HEK293 (cell line): ENCODE results near the gene ARHGDIA.

Experiments used
- CTCF ChIA-PET: fragments of 350-600 bp; formaldehyde crosslinking; extraction: SDS; loops from one replicate; lab custom pipeline; 2021; ENCODE audit warnings: antibody characterized with exemption; lab: Yijun Ruan, JAX
- POLR2A ChIA-PET: fragments of 300-600 bp; formaldehyde crosslinking; extraction: SDS; loops from one replicate; lab custom pipeline; 2020; ENCODE audit warnings: antibody characterized with exemption, inconsistent platforms; lab: Yijun Ruan, JAX
- H3K27ac ChIP-seq: fragments of 200-500 bp; sonication (Bioruptor generic); 2 replicates; pipeline ENCODE4 v1.5.1; 2014; ENCODE audit warnings: low read depth, low read length, control low read depth, inconsistent platforms; ENCODE audit errors: extremely low read depth
- H3K36me3 ChIP-seq, 2 experiments: fragments of 200-500 bp in 1 of 2; sonication (Bioruptor generic) in 1 of 2; 1 replicate in 1 of 2; 2 replicates in 1 of 2; pipeline ENCODE4 v1.5.1; 2014 to 2017; ENCODE audit warnings: inconsistent platforms in 2 of 2, low read length in 2 of 2; ENCODE audit not compliant: control insufficient read depth in 2 of 2, insufficient read depth in 1 of 2
- H3K4me1 ChIP-seq: fragments of 200-500 bp; sonication (Bioruptor generic); 2 replicates; pipeline ENCODE4 v1.5.1; 2014; ENCODE audit warnings: mild to moderate bottlenecking, low read length, inconsistent platforms; ENCODE audit not compliant: control insufficient read depth, insufficient read depth
- H3K4me3 ChIP-seq: 2 replicates; pipeline ENCODE4 v1.5.1; 2011; ENCODE audit warnings: low read depth, mild to moderate bottlenecking, control low read depth, low read length, moderate library complexity
- H3K9me3 ChIP-seq: fragments of 200-500 bp; sonication (Bioruptor generic); 2 replicates; pipeline ENCODE4 v1.5.1; 2014; ENCODE audit warnings: low read depth, low read length, inconsistent platforms; ENCODE audit not compliant: control insufficient read depth, insufficient read depth
- GFI1B ChIP-seq: fragments of 450-650 bp; formaldehyde crosslinking; IDR thresholded peaks from 2 replicates; pipeline ENCODE4 v1.5.1; 2016; ENCODE audit warnings: missing biosample characterization, missing genetic modification characterization
- GLI2 ChIP-seq: fragments of 450-650 bp; formaldehyde crosslinking; IDR thresholded peaks from 2 replicates; pipeline ENCODE4; 2017; ENCODE audit warnings: missing biosample characterization, missing genetic modification characterization, low read depth, borderline replicate concordance
- GLIS2 ChIP-seq: fragments of 450-650 bp; formaldehyde crosslinking; IDR thresholded peaks from 2 replicates; pipeline ENCODE4 v1.5.1; 2016; ENCODE audit warnings: missing biosample characterization, missing genetic modification characterization
- KLF7 ChIP-seq: fragments of 450-650 bp; formaldehyde crosslinking; IDR thresholded peaks from 2 replicates; pipeline ENCODE4 v1.5.1; 2016; ENCODE audit warnings: missing biosample characterization, missing genetic modification characterization, borderline replicate concordance
- KLF9 ChIP-seq: fragments of 450-650 bp; formaldehyde crosslinking; IDR thresholded peaks from 2 replicates; pipeline ENCODE4 v1.5.1; 2016; ENCODE audit warnings: missing biosample characterization, missing genetic modification characterization, low read depth
- PRDM1 ChIP-seq: fragments of 450-650 bp; formaldehyde crosslinking; IDR thresholded peaks from 2 replicates; pipeline ENCODE4; 2016; ENCODE audit warnings: missing biosample characterization, missing genetic modification characterization
- SP2 ChIP-seq: fragments of 450-650 bp; formaldehyde crosslinking; IDR thresholded peaks from 2 replicates; pipeline ENCODE4 v1.5.1; 2016; ENCODE audit warnings: missing biosample characterization, missing genetic modification characterization
- ZIC2 ChIP-seq: fragments of 450-650 bp; formaldehyde crosslinking; IDR thresholded peaks from 2 replicates; pipeline ENCODE4 v1.5.1; 2016; ENCODE audit warnings: missing biosample characterization, missing genetic modification characterization
- ZNF146 ChIP-seq: fragments of 450-650 bp; formaldehyde crosslinking; IDR thresholded peaks from 2 replicates; pipeline ENCODE4 v1.5.1; 2016; ENCODE audit warnings: missing biosample characterization, missing genetic modification characterization
- ZNF311 ChIP-seq: fragments of 450-650 bp; formaldehyde crosslinking; IDR thresholded peaks from 2 replicates; pipeline ENCODE4 v1.5.1; 2017; ENCODE audit warnings: missing biosample characterization, missing genetic modification characterization, borderline replicate concordance
- ZNF501 ChIP-seq: fragments of 450-650 bp; formaldehyde crosslinking; IDR thresholded peaks from 2 replicates; pipeline ENCODE4 v1.5.1; 2016; ENCODE audit warnings: missing biosample characterization, missing genetic modification characterization
- ZNF510 ChIP-seq: fragments of 450-650 bp; formaldehyde crosslinking; IDR thresholded peaks from 2 replicates; pipeline ENCODE4 v1.5.1; 2018; ENCODE audit warnings: mild to moderate bottlenecking, missing genetic modification characterization, missing biosample characterization; ENCODE audit not compliant: insufficient replicate concordance
- ZNF544 ChIP-seq: fragments of 450-650 bp; formaldehyde crosslinking; IDR thresholded peaks from 2 replicates; pipeline ENCODE4 v1.5.0; 2017; ENCODE audit warnings: missing biosample characterization, missing genetic modification characterization
- ZNF623 ChIP-seq: fragments of 450-650 bp; formaldehyde crosslinking; IDR thresholded peaks from 2 replicates; pipeline ENCODE4 v1.5.1; 2016; ENCODE audit warnings: missing biosample characterization, missing genetic modification characterization
- ZNF660 ChIP-seq: fragments of 450-650 bp; IDR thresholded peaks from 2 replicates; pipeline ENCODE4 v1.5.1; 2018; ENCODE audit warnings: missing biosample characterization, mild to moderate bottlenecking, missing genetic modification characterization
- TF ChIP-seq, protein P1 (sequence below): fragments of 450-650 bp; formaldehyde crosslinking; IDR thresholded peaks from 2 replicates; pipeline ENCODE4 v1.5.1; 2016; ENCODE audit warnings: missing biosample characterization, missing genetic modification characterization
- TF ChIP-seq, protein P2 (sequence below): fragments of 450-650 bp; formaldehyde crosslinking; IDR thresholded peaks from 2 replicates; pipeline ENCODE4 v1.5.1; 2016; ENCODE audit warnings: missing biosample characterization, missing genetic modification characterization
- TF ChIP-seq, protein P3 (sequence below): fragments of 450-650 bp; formaldehyde crosslinking; IDR thresholded peaks from 2 replicates; pipeline ENCODE4 v1.5.1; 2016; ENCODE audit warnings: missing biosample characterization, missing genetic modification characterization
- TF ChIP-seq, protein P4 (sequence below): sonication (generic); formaldehyde crosslinking; IDR thresholded peaks from 2 replicates; pipeline ENCODE4 v1.8.1; 2022; ENCODE audit warnings: mild to moderate bottlenecking, moderate library complexity, missing genetic modification reagents
- TF ChIP-seq, protein P5 (sequence below): fragments of 450-650 bp; formaldehyde crosslinking; IDR thresholded peaks from 2 replicates; pipeline ENCODE4 v1.5.1; 2016; ENCODE audit warnings: missing biosample characterization, missing genetic modification characterization, borderline replicate concordance

The ARHGDIA gene

DNA sequence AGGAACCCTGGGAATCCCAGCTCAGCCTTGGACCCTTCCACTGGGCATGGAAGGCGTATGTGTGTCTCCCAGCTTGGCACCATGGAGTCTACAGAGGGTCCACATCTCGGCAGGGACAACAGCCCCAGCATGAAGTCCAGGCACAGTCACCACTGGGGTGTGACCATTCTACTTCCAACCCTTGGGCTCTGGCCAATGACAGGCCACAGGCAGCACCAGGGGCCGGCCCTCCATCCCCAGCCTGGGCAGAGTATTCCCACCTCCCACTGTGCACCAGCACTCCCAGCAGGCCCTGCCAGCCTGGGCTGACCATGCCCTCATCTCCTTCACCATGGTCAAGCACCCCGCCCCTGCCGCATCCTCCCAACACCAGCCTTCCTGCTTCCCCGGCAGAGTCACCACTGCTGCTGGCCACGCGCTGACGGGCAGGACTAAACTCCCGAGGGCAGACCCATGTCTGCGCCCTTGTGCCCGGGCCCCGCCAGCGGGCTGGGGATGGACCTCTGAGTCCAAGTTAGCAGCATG, 26.7 kb downstream of the ARHGDIA start:
- H3K4me3 ChIP-seq = no peak overlapping the region
- TF ChIP-seq ZNF544 (tag by site-specific recombination) (no peak), GLI2 (tag by site-specific recombination) (no peak), ZNF501 (tag by site-specific recombination) (no peak), ZIC2 (peak; percentile 78), SP2 (tag by site-specific recombination) (peak; percentile 29), ZNF510 (tag by site-specific recombination) (no peak), ZNF623 (tag by site-specific recombination) (no peak), GFI1B (tag by site-specific recombination) (no peak), PRDM1 (tag by site-specific recombination) (no peak), ZNF660 (tag by site-specific recombination) (no peak), ZNF146 (no peak), ZNF311 (tag by site-specific recombination) (no peak)
- TF ChIP-seq, protein P1, sequence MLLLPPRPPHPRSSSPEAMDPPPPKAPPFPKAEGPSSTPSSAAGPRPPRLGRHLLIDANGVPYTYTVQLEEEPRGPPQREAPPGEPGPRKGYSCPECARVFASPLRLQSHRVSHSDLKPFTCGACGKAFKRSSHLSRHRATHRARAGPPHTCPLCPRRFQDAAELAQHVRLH (tag by site-specific recombination) = no peak
- TF ChIP-seq, protein P2, sequence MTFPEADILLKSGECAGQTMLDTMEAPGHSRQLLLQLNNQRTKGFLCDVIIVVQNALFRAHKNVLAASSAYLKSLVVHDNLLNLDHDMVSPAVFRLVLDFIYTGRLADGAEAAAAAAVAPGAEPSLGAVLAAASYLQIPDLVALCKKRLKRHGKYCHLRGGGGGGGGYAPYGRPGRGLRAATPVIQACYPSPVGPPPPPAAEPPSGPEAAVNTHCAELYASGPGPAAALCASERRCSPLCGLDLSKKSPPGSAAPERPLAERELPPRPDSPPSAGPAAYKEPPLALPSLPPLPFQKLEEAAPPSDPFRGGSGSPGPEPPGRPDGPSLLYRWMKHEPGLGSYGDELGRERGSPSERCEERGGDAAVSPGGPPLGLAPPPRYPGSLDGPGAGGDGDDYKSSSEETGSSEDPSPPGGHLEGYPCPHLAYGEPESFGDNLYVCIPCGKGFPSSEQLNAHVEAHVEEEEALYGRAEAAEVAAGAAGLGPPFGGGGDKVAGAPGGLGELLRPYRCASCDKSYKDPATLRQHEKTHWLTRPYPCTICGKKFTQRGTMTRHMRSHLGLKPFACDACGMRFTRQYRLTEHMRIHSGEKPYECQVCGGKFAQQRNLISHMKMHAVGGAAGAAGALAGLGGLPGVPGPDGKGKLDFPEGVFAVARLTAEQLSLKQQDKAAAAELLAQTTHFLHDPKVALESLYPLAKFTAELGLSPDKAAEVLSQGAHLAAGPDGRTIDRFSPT (tag by site-specific recombination) = 0 out of 2 replicates have a peak, but pooled peaks have one; percentile 20
- TF ChIP-seq, protein P3, sequence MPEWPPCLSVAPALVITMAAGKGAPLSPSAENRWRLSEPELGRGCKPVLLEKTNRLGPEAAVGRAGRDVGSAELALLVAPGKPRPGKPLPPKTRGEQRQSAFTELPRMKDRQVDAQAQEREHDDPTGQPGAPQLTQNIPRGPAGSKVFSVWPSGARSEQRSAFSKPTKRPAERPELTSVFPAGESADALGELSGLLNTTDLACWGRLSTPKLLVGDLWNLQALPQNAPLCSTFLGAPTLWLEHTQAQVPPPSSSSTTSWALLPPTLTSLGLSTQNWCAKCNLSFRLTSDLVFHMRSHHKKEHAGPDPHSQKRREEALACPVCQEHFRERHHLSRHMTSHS = no peak
- ChIA-PET POLR2A (interaction anchor here (0.7 to 1.3 kb wide), 5 partner anchors 10 to 30 kb away, joined by 3 to 6 read pairs (median 3); partner anchors contain the start of gene PPP1R27), CTCF (interaction anchor here (0.9 kb wide), 1 partner anchor 22 kb away, joined by 3 read pairs; no protein-coding TSS in a partner anchor)
- no peaks in the 10 kb centered on the region for H3K9me3 ChIP-seq
- H3K4me1 ChIP-seq = no peaks in the 10 kb centered on the region
- peaks cover 22 to 65% of the 10 kb centered on the region in 2 experiments for H3K36me3 ChIP-seq
- no peak overlapping the region for H3K27ac ChIP-seq

DNA sequence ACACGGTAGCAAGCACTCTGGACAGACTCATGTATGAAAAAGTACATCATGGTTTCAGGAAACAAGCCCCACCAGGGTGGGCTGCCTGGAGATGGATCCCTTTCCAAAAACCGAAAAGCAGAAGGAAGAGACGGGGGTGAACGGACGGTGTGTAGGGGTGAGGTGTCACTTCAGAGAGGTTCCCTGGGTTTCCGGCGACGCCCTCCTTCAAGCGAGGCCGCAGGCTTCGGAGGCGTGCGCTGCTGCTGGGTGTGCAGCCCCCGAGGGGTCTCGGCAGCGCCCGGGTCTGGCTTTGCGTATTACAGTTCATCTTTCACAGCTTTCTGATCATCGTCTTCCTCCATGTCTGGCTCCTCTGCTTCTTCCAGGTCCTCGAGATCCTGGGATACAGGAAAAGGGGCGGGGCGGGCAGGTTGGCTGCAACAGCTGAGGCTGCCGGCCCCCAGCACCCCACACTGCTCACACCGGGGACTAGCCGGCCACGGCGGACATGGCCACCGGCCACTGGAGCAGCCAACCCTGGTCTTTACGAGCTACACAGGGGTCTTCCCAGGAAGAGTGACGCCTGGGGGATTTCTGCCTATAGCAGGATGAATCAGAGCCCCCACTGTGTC, 27.3 kb downstream of the ARHGDIA start:
- H3K4me1 ChIP-seq = no peaks in the 10 kb centered on the region
- no peaks in the 10 kb centered on the region for H3K9me3 ChIP-seq
- ChIA-PET POLR2A (interaction anchor here (0.7 to 1.2 kb wide), 4 partner anchors 9 to 30 kb away, joined by 3 to 6 read pairs (median 4); partner anchors contain the start of gene PPP1R27), CTCF (interaction anchor here (0.9 kb wide), 1 partner anchor 22 kb away, joined by 3 read pairs; no protein-coding TSS in a partner anchor)
- peak; percentile 27; the same call in 1 of the 2 replicates for TF ChIP-seq KLF9 (tag by site-specific recombination)
- TF ChIP-seq GLIS2 (tag by site-specific recombination) = 0 out of 2 replicates have a peak, but pooled peaks have one; percentile 12
- no peak for TF ChIP-seq KLF7 (tag by site-specific recombination)
- TF ChIP-seq, protein P4, sequence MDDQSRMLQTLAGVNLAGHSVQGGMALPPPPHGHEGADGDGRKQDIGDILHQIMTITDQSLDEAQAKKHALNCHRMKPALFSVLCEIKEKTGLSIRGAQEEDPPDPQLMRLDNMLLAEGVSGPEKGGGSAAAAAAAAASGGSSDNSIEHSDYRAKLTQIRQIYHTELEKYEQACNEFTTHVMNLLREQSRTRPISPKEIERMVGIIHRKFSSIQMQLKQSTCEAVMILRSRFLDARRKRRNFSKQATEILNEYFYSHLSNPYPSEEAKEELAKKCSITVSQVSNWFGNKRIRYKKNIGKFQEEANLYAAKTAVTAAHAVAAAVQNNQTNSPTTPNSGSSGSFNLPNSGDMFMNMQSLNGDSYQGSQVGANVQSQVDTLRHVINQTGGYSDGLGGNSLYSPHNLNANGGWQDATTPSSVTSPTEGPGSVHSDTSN = no peak
- TF ChIP-seq, protein P5, sequence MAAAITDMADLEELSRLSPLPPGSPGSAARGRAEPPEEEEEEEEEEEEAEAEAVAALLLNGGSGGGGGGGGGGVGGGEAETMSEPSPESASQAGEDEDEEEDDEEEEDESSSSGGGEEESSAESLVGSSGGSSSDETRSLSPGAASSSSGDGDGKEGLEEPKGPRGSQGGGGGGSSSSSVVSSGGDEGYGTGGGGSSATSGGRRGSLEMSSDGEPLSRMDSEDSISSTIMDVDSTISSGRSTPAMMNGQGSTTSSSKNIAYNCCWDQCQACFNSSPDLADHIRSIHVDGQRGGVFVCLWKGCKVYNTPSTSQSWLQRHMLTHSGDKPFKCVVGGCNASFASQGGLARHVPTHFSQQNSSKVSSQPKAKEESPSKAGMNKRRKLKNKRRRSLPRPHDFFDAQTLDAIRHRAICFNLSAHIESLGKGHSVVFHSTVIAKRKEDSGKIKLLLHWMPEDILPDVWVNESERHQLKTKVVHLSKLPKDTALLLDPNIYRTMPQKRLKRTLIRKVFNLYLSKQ = no peak
- H3K36me3 ChIP-seq = peaks cover 16 to 61% of the 10 kb centered on the region in 2 experiments
- H3K4me3 ChIP-seq = no peak overlapping the region
- H3K27ac ChIP-seq = no peak overlapping the region
